ENCODE results near the gene ZNF174.

ZNF174 gene

GRCh38 chr16:3400779-3401688, at the start of gene ZNF174, which contains the start of gene ZSCAN32:
Gene ZNF174 (plus strand): TSS chr16:3401215. CDS start chr16:3402005, 790 bp downstream.
Gene ZSCAN32 (minus strand): TSS chr16:3401004. CDS start chr16:3397557, 3,447 bp downstream.
- intact Hi-C loops (cut with DNase I) = loop anchor here (2.0 to 10.0 kb wide), 2 partner anchors 56 to 106 kb away; no protein-coding TSS in a partner anchor
- peak; percentile 97 to 100 (median 99) for DNase-seq

- DNase-seq = no peak
- intact Hi-C loops (cut with DNase I) = no loop called here
Measured at GRCh38 chr16:3355589-3355988, 45.4 kb upstream of the ZNF174 start, which contains the start of gene OR2C1. Gene OR2C1 (plus strand): TSS chr16:3355889. CDS start chr16:3355941, 52 bp downstream.

- intact Hi-C loops (cut with DNase I) = no loop called here
- no peak for DNase-seq
Measured at GRCh38 chr16:3356118-3356517, 44.9 kb upstream of the ZNF174 start.

- no peak for DNase-seq
Measured at GRCh38 chr16:3358871-3359270, 42.1 kb upstream of the ZNF174 start.

GRCh38 chr16:3362931-3363330, 38.1 kb upstream of the ZNF174 start:
- intact Hi-C loops (cut with DNase I) = no loop called here

More at GRCh38 chr16:3358871-3359270, 42.1 kb upstream of the ZNF174 start:
- intact Hi-C loops (cut with DNase I) = no loop called here

GRCh38 chr16:3363793-3364192, 37.2 kb upstream of the ZNF174 start:
- intact Hi-C loops (cut with DNase I) = no loop called here
- DNase-seq = no peak

More at GRCh38 chr16:3362931-3363330, 38.1 kb upstream of the ZNF174 start:
- no peak for DNase-seq

- intact Hi-C loops (cut with DNase I) = no loop called here
- peak; percentile 83 to 98 (median 93) for DNase-seq
Measured at GRCh38 chr16:3364774-3365427, 36.1 kb upstream of the ZNF174 start.

GRCh38 chr16:3369073-3369472, 31.9 kb upstream of the ZNF174 start:
- DNase-seq = no peak
- intact Hi-C loops (cut with DNase I) = no loop called here

GRCh38 chr16:3375680-3376079, 25.3 kb upstream of the ZNF174 start:
- intact Hi-C loops (cut with DNase I) = no loop called here
- no peak for DNase-seq

GRCh38 chr16:3377917-3378316, 23.1 kb upstream of the ZNF174 start:
- no peak for DNase-seq
- intact Hi-C loops (cut with DNase I) = no loop called here

GRCh38 chr16:3383045-3383448, 18.0 kb upstream of the ZNF174 start:
- intact Hi-C loops (cut with DNase I) = no loop called here
- no peak for DNase-seq

GRCh38 chr16:3388325-3388724, 12.7 kb upstream of the ZNF174 start:
- intact Hi-C loops (cut with DNase I) = no loop called here
- DNase-seq = no peak

GRCh38 chr16:3389663-3390338, 11.2 kb upstream of the ZNF174 start:
- DNase-seq = no peak
- intact Hi-C loops (cut with DNase I) = no loop called here

GRCh38 chr16:3400446-3400778, 603 bp upstream of the ZNF174 start:
- DNase-seq = no peak
- intact Hi-C loops (cut with DNase I) = loop anchor here (2.0 to 10.0 kb wide), 2 partner anchors 56 to 106 kb away; no protein-coding TSS in a partner anchor

- intact Hi-C loops (cut with DNase I) = loop anchor here (2.0 to 10.0 kb wide), 2 partner anchors 55 to 107 kb away; no protein-coding TSS in a partner anchor
Measured at GRCh38 chr16:3401719-3402397, 843 bp downstream of the ZNF174 start.

GRCh38 chr16:3408561-3409197, 7.7 kb downstream of the ZNF174 start:
- DNase-seq = no peak
- intact Hi-C loops (cut with DNase I) = loop anchor here (10.0 kb wide), 1 partner anchor 114 kb away; no protein-coding TSS in a partner anchor

More at GRCh38 chr16:3401719-3402397, 843 bp downstream of the ZNF174 start:
- DNase-seq = peak in 3 of 42 donors; percentile 9 to 39 (median 17)

GRCh38 chr16:3413730-3414379, 12.8 kb downstream of the ZNF174 start:
- intact Hi-C loops (cut with DNase I) = no loop called here
- peak in 22 of 42 donors; percentile 5 to 57 (median 21) for DNase-seq

All from head of caudate nucleus (tissue), 42 donors.